Brain pericyte (primary cell): ENCODE results near the gene AFF4.
"Not testable (repeated sequence)": the region's sequence is repeated elsewhere in the genome, so short reads cannot be mapped to it uniquely, and the experiment has no call there.

ENCODE experiments used
- DNase-seq: peaks from one replicate; pipeline ENCODE4 v3.0.0-alpha.2; 2012; ENCODE audit warnings: low read depth, low spot score

The AFF4 gene

GRCh38 chr5:132854992-132855391 is 108.4 kb downstream of the AFF4 start:
- not testable (repeated sequence) for DNase-seq

- DNase-seq: no peak
Measured at GRCh38 chr5:132854301-132854700, 109.1 kb downstream of the AFF4 start.

GRCh38 chr5:132853790-132854189 is 109.6 kb downstream of the AFF4 start:
- DNase-seq: no peak

- DNase-seq: no peak
Measured at GRCh38 chr5:132853323-132853722, 110.1 kb downstream of the AFF4 start.

- DNase-seq: no peak
Measured at GRCh38 chr5:132850066-132850465, 113.4 kb downstream of the AFF4 start.

- DNase-seq: no peak
Measured at GRCh38 chr5:132849347-132849746, 114.1 kb downstream of the AFF4 start.

GRCh38 chr5:132848270-132848669 is 115.2 kb downstream of the AFF4 start:
- no peak for DNase-seq

- DNase-seq: no peak
Measured at GRCh38 chr5:132841305-132841704, 122.1 kb downstream of the AFF4 start.

GRCh38 chr5:132840896-132841295 is 122.5 kb downstream of the AFF4 start:
- no peak for DNase-seq

- no peak for DNase-seq
Measured at GRCh38 chr5:132840313-132840712, 123.1 kb downstream of the AFF4 start.

- DNase-seq: no peak
Measured at GRCh38 chr5:132839426-132840301, 123.8 kb downstream of the AFF4 start.

- DNase-seq: no peak
Measured at GRCh38 chr5:132838516-132839282, 124.7 kb downstream of the AFF4 start.

- no peak for DNase-seq
Measured at GRCh38 chr5:132837868-132838267, 125.6 kb downstream of the AFF4 start.

- DNase-seq: no peak
Measured at GRCh38 chr5:132836852-132837251, 126.6 kb downstream of the AFF4 start.

- DNase-seq: no peak
Measured at GRCh38 chr5:132834057-132834456, 129.4 kb downstream of the AFF4 start.

GRCh38 chr5:132832612-132833011 is 130.8 kb downstream of the AFF4 start:
- no peak for DNase-seq

- no peak for DNase-seq
Measured at GRCh38 chr5:132831095-132831860, 132.2 kb downstream of the AFF4 start.

GRCh38 chr5:132830436-132831094 is 132.9 kb downstream of the AFF4 start, which contains the start of gene SHROOM1:
SHROOM1 (minus strand) TSS chr5:132830647; CDS start chr5:132826140, 4,507 bp downstream.
- no peak for DNase-seq

- no peak for DNase-seq
Measured at GRCh38 chr5:132829742-132830435, 133.5 kb downstream of the AFF4 start.

- no peak for DNase-seq
Measured at GRCh38 chr5:132828846-132829494, 134.5 kb downstream of the AFF4 start.
